Epithelial cell of esophagus (primary cell): Measurements from ENCODE around the gene SPOP.

ENCODE experiments used
- DNase-seq: peaks from one replicate; pipeline ENCODE4 v3.0.0; 2010; ENCODE audit warnings: low read depth
- H3K4me3 ChIP-seq: 2 replicates; pipeline ENCODE4 v1.5.1; 2011; ENCODE audit warnings: mild to moderate bottlenecking, low read length, control low read depth
- TF ChIP-seq, protein P1 (sequence below): IDR thresholded peaks from 2 replicates; pipeline ENCODE4 v1.5.1; 2011; ENCODE audit warnings: low read depth, mild to moderate bottlenecking, low read length, control low read depth, inconsistent platforms; ENCODE audit not compliant: insufficient read depth; ENCODE audit errors: missing control alignments

The SPOP gene

DNA sequence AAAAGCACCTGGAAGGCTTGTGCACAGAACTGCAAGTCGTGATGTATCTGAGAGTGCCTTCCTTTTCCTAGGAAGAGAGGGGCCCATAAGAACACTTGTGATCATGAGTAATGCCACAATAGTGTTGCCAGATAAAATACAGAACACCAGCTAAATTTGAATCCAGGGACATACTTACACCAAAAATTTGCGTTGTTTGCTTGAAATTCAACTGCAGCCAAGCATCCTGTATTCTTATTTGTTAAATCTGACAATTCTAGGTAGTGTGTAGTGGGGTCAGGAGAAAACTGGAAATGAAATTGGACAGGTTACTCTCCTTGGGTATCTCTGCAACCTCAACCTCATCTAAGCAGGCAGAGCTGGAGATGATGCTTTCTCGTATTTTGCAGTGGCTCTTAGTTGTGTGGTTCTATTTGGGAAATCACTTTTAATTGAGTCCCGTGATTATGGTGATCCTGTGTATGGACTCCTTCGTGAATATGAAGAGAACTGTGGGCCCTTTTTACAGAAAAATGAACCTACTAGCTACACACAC lies 17.9 kb upstream of the SPOP start:
- H3K4me3 ChIP-seq: no peak overlapping the region
- DNase-seq: no peak
- TF ChIP-seq, protein P1, sequence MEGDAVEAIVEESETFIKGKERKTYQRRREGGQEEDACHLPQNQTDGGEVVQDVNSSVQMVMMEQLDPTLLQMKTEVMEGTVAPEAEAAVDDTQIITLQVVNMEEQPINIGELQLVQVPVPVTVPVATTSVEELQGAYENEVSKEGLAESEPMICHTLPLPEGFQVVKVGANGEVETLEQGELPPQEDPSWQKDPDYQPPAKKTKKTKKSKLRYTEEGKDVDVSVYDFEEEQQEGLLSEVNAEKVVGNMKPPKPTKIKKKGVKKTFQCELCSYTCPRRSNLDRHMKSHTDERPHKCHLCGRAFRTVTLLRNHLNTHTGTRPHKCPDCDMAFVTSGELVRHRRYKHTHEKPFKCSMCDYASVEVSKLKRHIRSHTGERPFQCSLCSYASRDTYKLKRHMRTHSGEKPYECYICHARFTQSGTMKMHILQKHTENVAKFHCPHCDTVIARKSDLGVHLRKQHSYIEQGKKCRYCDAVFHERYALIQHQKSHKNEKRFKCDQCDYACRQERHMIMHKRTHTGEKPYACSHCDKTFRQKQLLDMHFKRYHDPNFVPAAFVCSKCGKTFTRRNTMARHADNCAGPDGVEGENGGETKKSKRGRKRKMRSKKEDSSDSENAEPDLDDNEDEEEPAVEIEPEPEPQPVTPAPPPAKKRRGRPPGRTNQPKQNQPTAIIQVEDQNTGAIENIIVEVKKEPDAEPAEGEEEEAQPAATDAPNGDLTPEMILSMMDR: no peak

DNA sequence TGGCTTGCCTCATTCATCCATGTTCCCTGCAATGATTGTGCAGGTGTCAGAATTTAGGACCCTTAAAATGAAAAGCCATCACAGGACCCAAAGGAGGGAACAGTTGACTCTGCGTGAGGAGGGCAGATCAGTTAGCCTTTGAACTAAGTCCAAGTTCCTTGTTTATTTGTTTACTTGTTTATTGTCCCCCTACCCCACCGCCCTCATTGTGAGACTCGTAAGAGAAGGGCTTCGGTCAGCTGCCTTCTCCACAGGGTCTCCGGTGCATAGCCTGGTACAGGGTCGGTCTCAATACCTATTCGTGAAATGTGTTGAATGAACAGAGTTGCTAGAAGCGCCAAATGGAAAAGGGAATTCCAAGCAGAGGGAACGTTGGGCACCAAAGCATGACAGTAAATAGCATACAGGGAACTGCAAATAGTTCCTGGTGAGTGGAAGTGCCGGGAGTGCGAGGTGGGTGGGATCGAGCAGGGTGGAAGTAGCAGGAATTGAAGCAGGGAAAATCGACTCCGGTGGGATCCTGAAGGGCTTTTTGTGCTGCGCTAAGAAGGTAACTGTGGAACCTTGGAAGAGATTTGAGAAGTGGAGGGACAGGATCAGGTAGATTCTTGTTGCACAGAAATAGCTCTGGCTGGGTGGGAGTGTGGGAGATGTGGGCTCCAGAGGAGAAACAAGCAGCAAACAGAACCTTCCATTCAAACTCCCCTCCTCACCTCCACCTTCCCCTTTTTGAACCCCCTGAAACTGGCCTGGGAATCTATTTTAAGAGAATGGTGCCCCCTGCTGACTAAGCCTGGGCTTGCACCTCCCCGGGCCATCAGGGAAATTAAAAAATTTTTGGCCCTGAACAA lies 17.2 kb upstream of the SPOP start:
- DNase-seq: peak; percentile 37
- TF ChIP-seq, protein P1: peak; percentile 91
- no peak overlapping the region for H3K4me3 ChIP-seq

DNA sequence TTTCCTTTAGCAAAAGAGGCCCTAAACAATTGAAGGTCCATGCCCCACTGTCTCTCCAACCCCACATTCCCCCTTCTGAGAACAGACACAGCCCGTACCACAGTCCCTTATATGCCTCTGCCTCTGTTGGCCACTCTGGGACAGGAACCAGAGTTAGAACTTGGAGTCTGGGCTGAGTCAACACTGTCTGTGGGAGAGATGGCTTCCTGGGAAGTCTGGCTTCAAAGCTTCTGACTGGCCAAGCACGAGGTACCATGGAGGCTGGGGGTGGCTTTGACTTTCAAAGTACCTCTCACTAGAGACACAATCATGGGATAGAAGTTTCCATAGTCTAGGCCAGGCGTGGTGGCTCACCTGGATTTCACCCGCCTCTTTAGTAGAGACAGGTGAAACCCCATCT lies 14.9 kb upstream of the SPOP start:
- H3K4me3 ChIP-seq: no peak overlapping the region
- no peak for DNase-seq
- TF ChIP-seq, protein P1: no peak

DNA sequence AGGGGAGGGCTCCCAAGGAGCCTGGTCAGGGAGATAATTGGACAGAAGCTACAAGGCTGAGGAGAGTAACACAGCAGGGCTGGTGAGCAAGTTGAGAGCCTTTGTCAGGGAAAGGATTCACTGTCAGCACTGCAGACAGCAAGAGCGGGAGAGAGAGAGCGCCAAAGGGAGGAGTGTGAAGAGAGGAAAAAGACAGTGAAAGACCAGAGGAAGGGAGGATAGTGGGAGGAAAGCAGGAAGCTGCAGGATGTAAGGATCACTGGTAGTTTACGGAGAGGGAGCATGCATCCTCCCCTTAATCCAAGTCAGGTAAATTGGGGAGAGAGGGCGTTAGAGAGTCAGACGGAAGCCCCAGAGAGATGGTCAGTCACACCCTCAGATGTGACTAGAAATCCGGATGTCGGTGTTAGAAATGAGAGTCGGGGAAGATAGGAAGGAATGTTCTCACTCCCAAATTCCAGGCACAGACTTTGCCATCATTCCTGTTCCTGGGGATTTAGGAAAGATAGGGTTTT lies 13.8 kb upstream of the SPOP start:
- DNase-seq: no peak
- H3K4me3 ChIP-seq: no peak overlapping the region

DNA sequence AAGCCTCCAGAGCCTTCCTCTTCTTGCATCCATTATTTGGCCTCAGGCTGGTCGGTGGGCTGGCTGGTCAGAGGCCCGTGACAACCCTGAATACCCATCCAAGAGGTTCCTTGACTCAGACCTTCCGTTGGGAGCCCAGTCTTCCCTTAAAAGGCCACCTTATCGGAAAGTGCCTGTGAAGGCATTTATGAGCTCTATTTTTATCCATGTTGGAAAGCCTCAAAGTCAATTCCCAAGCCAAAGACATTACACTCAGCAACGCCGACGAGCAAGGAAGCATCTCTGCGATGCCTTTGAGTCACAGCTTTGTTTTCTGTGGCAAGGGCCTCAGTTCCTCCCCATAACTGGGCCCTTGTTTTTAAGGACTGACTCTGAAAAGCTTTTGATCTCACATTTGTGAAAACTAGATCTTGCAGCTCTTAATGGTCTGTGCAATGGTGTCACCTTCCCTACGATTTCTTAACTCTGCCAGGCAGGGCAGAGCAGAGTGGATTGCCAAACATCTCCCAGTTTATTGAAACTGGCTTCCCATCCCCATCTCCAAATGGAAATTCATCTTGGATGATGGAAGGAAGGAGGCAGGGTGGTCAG lies 13.3 kb upstream of the SPOP start:
- DNase-seq: no peak
- H3K4me3 ChIP-seq: no peak overlapping the region
- TF ChIP-seq, protein P1: no peak

More for the DNA sequence above, 13.8 kb upstream of the SPOP start:
- TF ChIP-seq, protein P1: no peak

DNA sequence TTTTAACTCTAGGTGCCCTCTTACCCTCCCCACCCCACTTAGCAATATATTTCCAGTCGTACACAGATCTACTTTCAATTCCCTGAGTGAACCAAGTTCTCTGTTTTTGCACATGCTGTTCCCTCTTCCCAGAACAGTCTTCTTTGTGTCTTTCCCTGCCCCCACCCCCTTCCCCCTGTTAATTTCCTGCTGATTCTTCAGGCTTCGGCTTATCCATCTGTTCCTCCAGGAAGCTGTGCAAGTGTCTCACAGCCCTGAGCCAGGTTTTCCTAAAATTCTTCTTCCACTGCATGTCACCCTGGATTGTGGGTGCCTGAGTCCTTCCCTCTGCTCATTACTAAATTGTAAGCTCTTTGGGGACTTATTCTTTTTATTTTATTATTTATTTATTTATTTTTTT lies 12.4 kb upstream of the SPOP start:
- no peak for DNase-seq
- TF ChIP-seq, protein P1: no peak
- H3K4me3 ChIP-seq: no peak overlapping the region
